IMR-90 (cell line): ENCODE measurements around the gene RAP1GAP2. TPM values are rescaled to one million over a fixed set of nuclear protein-coding genes. Genes with fewer than 3 reads are reported as not detected.

Experiments
- ATAC-seq: fragments of 200-7000 bp; cut with Tn5 transposase; 2 replicates; pipeline ENCODE4 v1.9.1; 2020; ENCODE audit warnings: low read depth, mild to moderate bottlenecking, moderate library complexity
- BruUV-seq: library from RNA; stranded (reverse); fragments of 400-500 nt; replicated peaks from 2 replicates; lab custom pipeline; 2021; lab: Mats Ljungman, UMichigan
- CTCF ChIA-PET: fragments of 300-600 bp; formaldehyde crosslinking; extraction: SDS; loops from one replicate; lab custom pipeline; 2021; ENCODE audit warnings: antibody characterized with exemption; lab: Yijun Ruan, JAX
- POLR2A ChIA-PET: fragments of 300-600 bp; sonication (Branson Sonifier 250); formaldehyde crosslinking; loops from one replicate; lab custom pipeline; 2022; ENCODE audit warnings: antibody characterized with exemption; ENCODE audit not compliant: unreplicated experiment; lab: Charles Lee
- DNase-seq: peaks from one replicate; pipeline ENCODE4 v3.0.0; 2013
- H2AFZ ChIP-seq: replicated peaks from 2 replicates; pipeline ENCODE3; 2013; ENCODE audit warnings: low read length, mild to moderate bottlenecking; ENCODE audit not compliant: poor library complexity
- H2AK5ac ChIP-seq: 2 replicates; pipeline ENCODE4 v1.6.1; 2013; ENCODE audit warnings: low read depth, low read length, inconsistent platforms
- H2AK9ac ChIP-seq: replicated peaks from 2 replicates; pipeline ENCODE3; 2013; ENCODE audit warnings: mild to moderate bottlenecking, low read depth, low read length, moderate library complexity; ENCODE audit not compliant: poor library complexity
- H2BK120ac ChIP-seq: 2 replicates; pipeline ENCODE4 v1.6.1; 2013; ENCODE audit warnings: low read depth, low read length, inconsistent platforms
- H2BK15ac ChIP-seq: 3 replicates; pipeline ENCODE4 v1.6.1; 2013; ENCODE audit warnings: low read depth, low read length, inconsistent platforms
- H2BK20ac ChIP-seq: 2 replicates; pipeline ENCODE4 v1.6.1; 2013; ENCODE audit warnings: low read depth, mild to moderate bottlenecking, inconsistent platforms, low read length, moderate library complexity
- H2BK5ac ChIP-seq: 2 replicates; pipeline ENCODE4 v1.6.1; 2013; ENCODE audit warnings: mild to moderate bottlenecking, low read depth, low read length, inconsistent platforms; ENCODE audit not compliant: poor library complexity, severe bottlenecking
- H3K14ac ChIP-seq: replicated peaks from 2 replicates; pipeline ENCODE4 v1.6.1; 2013; ENCODE audit warnings: low read depth, low read length, inconsistent platforms
- H3K18ac ChIP-seq: 2 replicates; pipeline ENCODE4 v1.6.1; 2013; ENCODE audit warnings: low read depth, low read length, control low read depth
- H3K23ac ChIP-seq: 2 replicates; pipeline ENCODE4 v1.6.1; 2013; ENCODE audit warnings: low read depth, low read length, inconsistent platforms
- H3K27ac ChIP-seq: 2 replicates; pipeline ENCODE4 v1.5.1; 2013; ENCODE audit warnings: mild to moderate bottlenecking, control low read depth, low read length; ENCODE audit not compliant: insufficient read depth
- H3K27me3 ChIP-seq: 2 replicates; pipeline ENCODE4 v1.6.1; 2013; ENCODE audit warnings: low read length; ENCODE audit not compliant: control insufficient read depth, insufficient read depth
- H3K36me3 ChIP-seq: 2 replicates; pipeline ENCODE4 v1.6.1; 2013; ENCODE audit warnings: low read length, mixed read lengths; ENCODE audit not compliant: control insufficient read depth, insufficient read depth
- H3K4ac ChIP-seq: 2 replicates; pipeline ENCODE4 v1.6.1; 2013; ENCODE audit warnings: low read depth, low read length, inconsistent platforms
- H3K4me1 ChIP-seq: 2 replicates; pipeline ENCODE4 v1.6.1; 2013; ENCODE audit warnings: low read length, mixed read lengths; ENCODE audit not compliant: control insufficient read depth, insufficient read depth
- H3K4me2 ChIP-seq: 2 replicates; pipeline ENCODE4 v1.6.1; 2013; ENCODE audit warnings: low read depth, mild to moderate bottlenecking, control low read depth, low read length, moderate library complexity
- H3K4me3 ChIP-seq: 2 replicates; pipeline ENCODE4 v1.5.1; 2013; ENCODE audit warnings: low read depth, mild to moderate bottlenecking, control low read depth, low read length, moderate library complexity; ENCODE audit not compliant: insufficient read depth
- H3K56ac ChIP-seq: 2 replicates; pipeline ENCODE4 v1.6.1; 2013; ENCODE audit warnings: low read length, inconsistent platforms; ENCODE audit not compliant: insufficient read depth; ENCODE audit errors: extremely low read depth
- H3K79me1 ChIP-seq, 2 experiments: 2 replicates each; pipeline ENCODE4 v1.6.1; 2013; ENCODE audit warnings: low read length in 2 of 2, inconsistent platforms in 1 of 2, low read depth in 1 of 2
- H3K9ac ChIP-seq: 2 replicates; pipeline ENCODE4 v1.6.1; 2013; ENCODE audit warnings: low read depth, low read length, control low read depth
- H3K9me1 ChIP-seq: 2 replicates; pipeline ENCODE4 v1.6.1; 2013; ENCODE audit warnings: low read length, inconsistent platforms; ENCODE audit not compliant: insufficient read depth
- H3K9me3 ChIP-seq: 2 replicates; pipeline ENCODE4 v1.6.1; 2013; ENCODE audit warnings: low read length; ENCODE audit not compliant: control insufficient read depth, insufficient read depth
- H4K20me1 ChIP-seq: 2 replicates; pipeline ENCODE4 v1.6.1; 2013; ENCODE audit warnings: low read length, inconsistent platforms; ENCODE audit not compliant: insufficient read depth
- H4K5ac ChIP-seq: 2 replicates; pipeline ENCODE4 v1.6.1; 2013; ENCODE audit warnings: mild to moderate bottlenecking, low read depth, low read length, control low read depth
- H4K8ac ChIP-seq, 2 experiments: 2 replicates each; pipeline ENCODE4 v1.6.1; 2013; ENCODE audit warnings: low read depth in 2 of 2, low read length in 2 of 2, control low read depth in 1 of 2, inconsistent platforms in 1 of 2
- H4K91ac ChIP-seq: 2 replicates; pipeline ENCODE4 v1.6.1; 2013; ENCODE audit warnings: low read depth, low read length, inconsistent platforms; ENCODE audit not compliant: insufficient read depth
- BHLHE40 ChIP-seq: fragments of 150-350 bp; IDR thresholded peaks from 2 replicates; pipeline ENCODE4 v1.6.1; 2016; ENCODE audit warnings: mild to moderate bottlenecking, low read depth, low read length
- CEBPB ChIP-seq: IDR thresholded peaks from 2 replicates; pipeline ENCODE4 v1.6.1; 2012; ENCODE audit warnings: low read depth, low read length, improper control_type of control experiment
- CHD1 ChIP-seq: IDR thresholded peaks from 2 replicates; pipeline ENCODE4 v1.6.1; 2012; ENCODE audit warnings: low read depth, low read length, improper control_type of control experiment
- FOS ChIP-seq: fragments of 150-350 bp; IDR thresholded peaks from 2 replicates; pipeline ENCODE4 v1.6.1; 2016; ENCODE audit warnings: low read depth, low read length
- MAFK ChIP-seq: IDR thresholded peaks from 2 replicates; pipeline ENCODE4 v1.6.1; 2012; ENCODE audit warnings: low read depth, low read length, improper control_type of control experiment
- MAZ ChIP-seq: IDR thresholded peaks from 2 replicates; pipeline ENCODE4 v1.6.1; 2012; ENCODE audit warnings: low read depth, mild to moderate bottlenecking, low read length, improper control_type of control experiment, moderate library complexity, borderline replicate concordance
- MXI1 ChIP-seq: IDR thresholded peaks from 2 replicates; pipeline ENCODE4 v1.6.1; 2012; ENCODE audit warnings: low read depth, mild to moderate bottlenecking, low read length, moderate library complexity, borderline replicate concordance
- NFE2L2 ChIP-seq: fragments of 150-350 bp; IDR thresholded peaks from 2 replicates; pipeline ENCODE4 v1.6.1; 2016; ENCODE audit warnings: low read depth, mild to moderate bottlenecking, low read length
- POLR2A ChIP-seq: IDR thresholded peaks from 2 replicates; pipeline ENCODE4 v1.6.1; 2012; ENCODE audit warnings: mild to moderate bottlenecking, low read depth, low read length
- RAD21 ChIP-seq: IDR thresholded peaks from 2 replicates; pipeline ENCODE4 v1.6.1; 2012; ENCODE audit warnings: low read length, improper control_type of control experiment
- RFX5 ChIP-seq: IDR thresholded peaks from 2 replicates; pipeline ENCODE4 v1.8.0; 2012; ENCODE audit warnings: low read depth, mild to moderate bottlenecking, low read length, moderate library complexity
- SMC3 ChIP-seq: fragments of 150-350 bp; IDR thresholded peaks from 2 replicates; pipeline ENCODE4 v1.6.1; 2016; ENCODE audit warnings: low read depth, mild to moderate bottlenecking, antibody characterized with exemption, low read length, moderate library complexity
- USF2 ChIP-seq: fragments of 150-350 bp; IDR thresholded peaks from 2 replicates; pipeline ENCODE4 v1.6.1; 2017; ENCODE audit warnings: mild to moderate bottlenecking, antibody characterized with exemption, low read length, low read depth
- WGBS, 2 experiments: methylation state at CpG; one replicate each; pipeline versions ENCODE4 v1.1.5 to v1.1.7; 2013; ENCODE audit warnings: missing lambda C conversion rate in 2 of 2; ENCODE audit not compliant: insufficient read length in 1 of 2; ENCODE audit errors: extremely low coverage in 2 of 2; 5-methylcytosine and 5-hydroxymethylcytosine counted together
- dilution Hi-C: fragments of 300-500 bp; cut with HindIII; formaldehyde crosslinking; loops from one replicate; pipeline ENCODE4 v1.14.3; 2018; ENCODE audit warnings: low sequenced_read_pairs; ENCODE audit not compliant: unreplicated experiment
- in situ Hi-C: fragments of 300-500 bp; cut with MboI; formaldehyde crosslinking; loops from 3 replicates; pipeline ENCODE4 v1.14.3; 2019; ENCODE audit warnings: low sequenced_read_pairs, inconsistent platforms, mixed read lengths
- intact Hi-C: fragments of 100-400 bp; cut with micrococcal nuclease; formaldehyde crosslinking; loops from 2 replicates; pipeline ENCODE4 v1.10.0; 2022
- polyA plus RNA-seq, 3 experiments: library from polyadenylated mRNA; depleted of rRNA; stranded (reverse); fragments of >200 nt; gene quantifications; 2 replicates each; pipeline ENCODE4 v1.2.3, GENCODE V29; 2012; ENCODE audit warnings: low replicate concordance in 1 of 3
- total RNA-seq: library from RNA; depleted of rRNA; stranded (reverse); fragments of >200 nt; gene quantifications from 2 replicates; pipeline ENCODE4 v1.2.3, GENCODE V29; 2012
- TF ChIP-seq, protein P1 (sequence below): conservative IDR thresholded peaks from 2 replicates; pipeline ENCODE4 v1.5.1; 2012; ENCODE audit warnings: mild to moderate bottlenecking, low read depth, low read length, improper control_type of control experiment

The RAP1GAP2 gene
- total and polyA plus RNA-seq, 2 of the 4 experiments (the other 2 are of a cell fraction): 5.7 to 7.5 TPM

DNA sequence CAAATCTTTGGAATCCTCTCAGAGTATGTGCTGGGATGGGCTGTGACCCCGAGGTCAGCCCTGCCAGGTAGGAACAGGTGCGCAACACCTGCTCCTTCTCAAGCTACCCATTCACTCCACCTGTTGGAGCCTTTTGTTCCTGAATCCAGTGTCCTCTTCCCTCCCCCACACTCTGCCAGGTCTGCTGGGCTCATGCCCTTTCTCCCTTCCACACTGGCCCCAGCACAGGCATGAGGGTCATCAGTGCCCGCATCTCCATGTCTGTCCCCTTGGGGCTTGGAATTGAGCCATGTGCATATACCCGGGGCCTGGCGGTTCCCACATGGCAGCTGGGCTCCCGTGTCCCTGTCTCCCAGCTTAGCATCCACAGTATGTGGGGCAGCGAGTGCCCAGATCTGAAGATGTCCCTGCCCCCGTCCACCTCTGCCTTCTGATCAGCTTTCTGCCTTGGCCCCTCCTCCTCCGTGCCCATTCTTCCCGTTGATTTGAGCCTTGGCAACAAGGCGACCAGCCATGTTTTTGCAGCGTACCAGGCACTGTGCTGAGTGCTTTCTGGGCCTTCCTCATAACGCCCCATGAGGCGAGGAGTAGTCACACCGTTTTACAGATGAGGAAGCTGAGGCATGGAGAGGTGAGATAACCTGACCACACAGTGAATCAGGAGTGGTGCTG lies 102.2 kb downstream of the RAP1GAP2 start:
- H3K9me1 ChIP-seq: no peaks in the 10 kb centered on the region
- TF ChIP-seq USF2: no peak
- no peak for TF ChIP-seq NFE2L2
- no peak for TF ChIP-seq RFX5
- TF ChIP-seq MAZ: no peak
- TF ChIP-seq MAFK: no peak
- TF ChIP-seq RAD21: no peak
- no peak for TF ChIP-seq POLR2A
- no peak for TF ChIP-seq SMC3
- TF ChIP-seq, protein P1, sequence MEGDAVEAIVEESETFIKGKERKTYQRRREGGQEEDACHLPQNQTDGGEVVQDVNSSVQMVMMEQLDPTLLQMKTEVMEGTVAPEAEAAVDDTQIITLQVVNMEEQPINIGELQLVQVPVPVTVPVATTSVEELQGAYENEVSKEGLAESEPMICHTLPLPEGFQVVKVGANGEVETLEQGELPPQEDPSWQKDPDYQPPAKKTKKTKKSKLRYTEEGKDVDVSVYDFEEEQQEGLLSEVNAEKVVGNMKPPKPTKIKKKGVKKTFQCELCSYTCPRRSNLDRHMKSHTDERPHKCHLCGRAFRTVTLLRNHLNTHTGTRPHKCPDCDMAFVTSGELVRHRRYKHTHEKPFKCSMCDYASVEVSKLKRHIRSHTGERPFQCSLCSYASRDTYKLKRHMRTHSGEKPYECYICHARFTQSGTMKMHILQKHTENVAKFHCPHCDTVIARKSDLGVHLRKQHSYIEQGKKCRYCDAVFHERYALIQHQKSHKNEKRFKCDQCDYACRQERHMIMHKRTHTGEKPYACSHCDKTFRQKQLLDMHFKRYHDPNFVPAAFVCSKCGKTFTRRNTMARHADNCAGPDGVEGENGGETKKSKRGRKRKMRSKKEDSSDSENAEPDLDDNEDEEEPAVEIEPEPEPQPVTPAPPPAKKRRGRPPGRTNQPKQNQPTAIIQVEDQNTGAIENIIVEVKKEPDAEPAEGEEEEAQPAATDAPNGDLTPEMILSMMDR: no peak
- TF ChIP-seq CHD1: no peak
- no peak for TF ChIP-seq BHLHE40
- TF ChIP-seq FOS: no peak
- no peak for TF ChIP-seq MXI1
- no peak for TF ChIP-seq CEBPB
- peaks cover 3% of the 10 kb centered on the region; the same call in 1 of the 2 replicates for H4K20me1 ChIP-seq
- H3K36me3 ChIP-seq: no peaks in the 10 kb centered on the region
- H3K4me3 ChIP-seq: no peak overlapping the region
- no peaks in the 10 kb centered on the region for H3K27me3 ChIP-seq
- intact Hi-C loops (no loop called here), dilution Hi-C loops (no loop called here), in situ Hi-C loops (no loop called here)
- H3K56ac ChIP-seq: no peak overlapping the region
- H2AFZ ChIP-seq: peak overlapping the region; percentile 33
- BruUV-seq: no TSS peak
- no peak overlapping the region for H2BK15ac ChIP-seq
- H4K91ac ChIP-seq: no peak overlapping the region
- H2BK20ac ChIP-seq: no peak overlapping the region
- peak overlapping the region; percentile 16 for H2AK9ac ChIP-seq
- H3K14ac ChIP-seq: no peak overlapping the region
- H3K27ac ChIP-seq: no peak overlapping the region
- no peak overlapping the region for H3K4me2 ChIP-seq
- no peak overlapping the region for H4K5ac ChIP-seq
- CTCF ChIA-PET: no interaction called here
- H2BK120ac ChIP-seq: no peak overlapping the region
- H2AK5ac ChIP-seq: no peak overlapping the region
- POLR2A ChIA-PET: no interaction called here
- H3K4me1 ChIP-seq: no peaks in the 10 kb centered on the region
- H2BK5ac ChIP-seq: no peak overlapping the region
- WGBS, 2 experiments: 71% methylated on average over 5 of the region's 15 CpGs; no CpG with 5 or more reads in 1 of the 2 experiments
- no peak overlapping the region for H3K9ac ChIP-seq
- peaks cover 3 to 5% of the 10 kb centered on the region in 2 experiments; a peak in 3 of 4 replicates for H3K79me1 ChIP-seq
- no peak overlapping the region for H3K23ac ChIP-seq
- DNase-seq (no peak), ATAC-seq (no peak)
- no peak overlapping the region for H3K4ac ChIP-seq
- H3K18ac ChIP-seq: no peak overlapping the region
- H3K9me3 ChIP-seq: no peaks in the 10 kb centered on the region; the same call in 1 of the 2 replicates
- H4K8ac ChIP-seq: no peak overlapping the region
